Stimulated activated CD8-positive, alpha-beta memory T cell treated with anti-CD3 and anti-CD28 coated beads, Interleukin-7, amount 100 ng/mL, for 1 hour (primary cell): ENCODE results near the gene CIBAR2.
"Not testable (repeated sequence)": the region's sequence is repeated elsewhere in the genome, so short reads cannot be mapped to it uniquely, and the experiment has no call there.

Experiments
- DNase-seq, 2 donors: peaks; one replicate each; pipeline ENCODE4 v3.0.0-alpha.2; 2020; ENCODE audit warnings: low read depth in 2 of 2

Gene CIBAR2

GRCh38 chr16:85062845-85063244, 49.4 kb downstream of the CIBAR2 start:
- no peak for DNase-seq

DNA sequence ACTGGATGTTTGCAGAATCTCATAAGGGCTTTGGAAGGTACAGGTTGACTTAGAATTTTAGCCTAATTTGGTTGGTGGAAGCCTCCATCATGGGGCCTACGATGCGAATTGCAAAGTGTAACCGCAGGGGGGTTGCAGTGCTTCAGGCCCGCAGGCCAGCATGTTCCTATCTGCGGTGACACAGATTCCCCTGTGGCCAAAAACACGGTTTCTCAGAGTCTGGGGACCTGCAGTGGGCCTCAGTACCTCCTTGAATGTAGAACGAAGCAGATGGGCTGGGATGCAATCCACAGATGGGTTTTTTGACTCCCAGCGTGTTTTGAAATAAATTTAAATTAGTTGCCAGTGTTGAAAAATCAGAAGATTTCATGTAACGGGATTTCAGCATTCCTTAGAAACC, 49.9 kb downstream of the CIBAR2 start:
- DNase-seq = no peak

- no peak for DNase-seq
Observed at GRCh38 chr16:85061566-85061965, 50.7 kb downstream of the CIBAR2 start.

DNA sequence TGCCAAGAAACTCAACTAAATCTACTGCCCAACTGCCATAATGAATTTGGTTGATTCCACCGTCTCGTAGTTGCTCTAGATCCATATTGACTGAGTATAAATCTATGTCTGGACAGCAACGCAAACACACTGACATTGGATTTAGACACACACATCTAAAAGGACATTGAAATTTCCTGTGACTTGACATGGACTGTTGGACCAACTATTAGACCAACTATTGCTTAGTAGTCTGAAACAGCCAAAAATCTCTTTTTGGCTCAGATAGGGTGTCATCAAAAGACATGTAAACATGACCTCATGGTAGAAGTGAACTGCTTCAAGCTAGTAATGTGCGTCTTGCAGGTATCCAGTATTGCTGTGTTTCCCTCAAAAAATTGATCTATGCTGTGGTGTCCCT, 53.4 kb downstream of the CIBAR2 start:
- no peak for DNase-seq

DNA sequence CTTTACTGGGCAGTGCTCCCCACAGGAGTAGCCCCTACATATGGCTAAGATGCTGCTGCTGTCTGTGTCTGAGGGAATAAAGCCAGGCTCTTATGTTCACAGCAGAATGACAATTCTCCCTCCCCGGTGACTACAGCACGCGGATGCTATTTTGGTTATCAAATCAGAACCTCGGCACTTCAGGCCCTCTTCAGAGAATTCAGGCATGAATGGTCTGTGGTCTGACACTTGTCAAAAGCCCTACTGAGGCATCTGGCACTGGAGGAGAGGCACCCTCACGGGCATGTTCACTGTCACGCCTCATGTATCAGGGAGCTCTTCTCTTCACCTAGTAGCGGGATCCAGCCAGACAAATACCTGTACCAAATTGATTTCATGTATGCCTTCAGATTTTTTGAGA, 54.3 kb downstream of the CIBAR2 start:
- DNase-seq = no peak

DNA sequence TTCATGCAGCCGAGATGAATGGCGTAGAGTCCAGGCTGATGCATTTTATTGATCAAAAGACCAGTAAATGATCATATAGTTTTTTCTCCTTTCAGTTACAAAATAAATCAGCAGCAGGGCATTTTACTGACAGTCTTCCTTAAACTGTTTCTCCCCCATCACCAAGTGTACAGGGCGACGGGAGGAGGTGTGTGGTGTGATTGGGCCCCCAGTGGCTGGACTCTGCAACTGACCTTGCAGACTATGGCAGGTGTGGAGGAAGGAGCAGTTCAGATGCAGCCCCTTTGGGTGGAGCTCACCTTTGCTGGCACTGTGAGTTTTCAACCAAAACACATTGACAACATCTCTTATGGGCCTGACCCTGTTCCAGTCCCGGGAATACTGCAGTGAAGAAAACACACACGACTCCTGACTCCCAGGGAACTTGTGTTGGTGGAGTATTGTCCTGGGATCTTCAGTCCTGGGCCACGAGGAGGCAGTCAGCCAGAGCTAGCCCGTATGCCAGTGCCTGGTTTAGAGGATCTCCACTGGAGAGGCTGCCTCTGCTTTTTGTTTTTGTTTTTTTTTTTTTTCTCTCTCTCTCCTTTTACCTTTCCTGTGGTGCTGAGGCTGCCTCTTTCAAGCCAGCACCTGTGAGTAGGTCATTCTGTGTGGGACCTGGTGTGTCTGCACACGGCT, 54.9 kb downstream of the CIBAR2 start:
- no peak for DNase-seq

- no peak for DNase-seq
Observed at GRCh38 chr16:85056211-85056748, 56.0 kb downstream of the CIBAR2 start.

DNA sequence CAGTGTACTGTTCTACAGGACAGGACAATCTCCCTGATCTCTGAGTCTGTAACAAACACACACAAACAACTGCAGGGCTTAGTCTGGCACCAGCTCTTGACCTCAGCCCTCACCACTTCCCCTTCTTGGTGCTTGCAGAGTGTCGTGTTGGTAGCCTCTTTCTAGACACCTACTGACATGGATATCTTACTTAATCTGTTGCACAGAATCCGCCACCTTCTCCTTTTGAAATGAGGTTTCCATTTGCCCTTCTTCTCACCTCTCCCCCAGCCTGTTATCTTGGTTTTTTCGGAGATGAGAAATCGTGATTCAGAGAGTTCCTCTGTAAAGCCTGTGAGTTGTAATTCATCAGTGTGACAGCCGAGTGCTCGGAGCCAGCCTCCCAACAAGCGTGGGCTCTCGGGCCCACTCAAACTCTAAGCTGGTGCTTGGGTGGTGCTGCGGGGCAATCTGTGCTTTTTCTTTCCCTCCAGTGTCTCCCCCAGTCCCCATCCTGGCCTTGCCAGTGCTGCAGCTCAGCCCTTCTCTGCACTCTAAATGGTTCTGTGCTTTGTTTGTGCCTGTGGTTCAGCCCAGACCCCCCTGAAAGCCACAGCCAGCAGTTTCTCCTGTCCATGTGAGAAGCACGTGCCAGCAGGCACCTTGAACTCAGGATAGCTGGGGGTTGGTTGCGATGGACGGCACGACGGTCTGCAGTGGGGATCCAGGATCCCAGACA, 56.6 kb downstream of the CIBAR2 start:
- peak; percentile 39 to 45 for DNase-seq

GRCh38 chr16:85054948-85055492, 57.3 kb downstream of the CIBAR2 start:
- DNase-seq = no peak

- DNase-seq = not testable (repeated sequence)
Observed at GRCh38 chr16:85054321-85054720, 58.0 kb downstream of the CIBAR2 start.

DNA sequence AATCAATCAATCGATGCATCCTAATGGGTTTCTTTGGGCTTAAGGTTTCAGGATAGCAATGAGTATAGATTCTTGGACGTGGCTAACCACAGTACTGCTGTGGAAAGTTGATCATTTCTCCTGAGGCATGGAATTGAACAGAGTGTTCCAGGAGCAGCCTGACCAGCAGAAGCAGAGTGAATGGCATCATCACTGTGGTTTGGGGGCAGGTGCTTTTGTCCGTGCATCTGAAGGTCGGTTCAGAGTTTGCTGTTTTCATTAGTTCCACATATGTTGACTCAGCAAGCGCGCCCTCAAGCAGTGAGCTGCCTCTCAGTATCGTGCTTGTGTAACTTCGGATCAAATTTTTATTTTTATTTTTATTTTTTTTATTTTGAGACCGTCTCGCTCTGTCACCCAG, 59.7 kb downstream of the CIBAR2 start:
- DNase-seq = no peak

DNA sequence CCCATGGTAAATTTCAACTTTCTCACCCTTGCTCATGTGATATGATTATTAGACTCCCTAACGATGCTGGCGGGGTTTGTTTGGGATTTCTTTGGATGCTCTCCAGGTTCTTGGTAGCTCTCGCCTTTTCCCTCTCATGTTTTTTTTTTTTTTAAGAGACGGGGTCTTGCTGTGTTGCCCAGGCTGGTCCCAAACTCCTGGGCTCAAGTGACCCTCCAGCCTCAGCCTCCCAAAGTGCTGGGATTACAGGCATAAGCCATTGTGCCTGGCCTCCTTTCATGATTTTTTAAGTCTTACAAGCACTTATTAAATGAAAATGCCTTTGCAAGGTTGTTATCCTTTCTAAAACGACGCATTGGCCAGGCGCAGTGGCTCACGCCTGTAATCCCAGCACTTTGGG, 60.6 kb downstream of the CIBAR2 start:
- DNase-seq = no peak

DNA sequence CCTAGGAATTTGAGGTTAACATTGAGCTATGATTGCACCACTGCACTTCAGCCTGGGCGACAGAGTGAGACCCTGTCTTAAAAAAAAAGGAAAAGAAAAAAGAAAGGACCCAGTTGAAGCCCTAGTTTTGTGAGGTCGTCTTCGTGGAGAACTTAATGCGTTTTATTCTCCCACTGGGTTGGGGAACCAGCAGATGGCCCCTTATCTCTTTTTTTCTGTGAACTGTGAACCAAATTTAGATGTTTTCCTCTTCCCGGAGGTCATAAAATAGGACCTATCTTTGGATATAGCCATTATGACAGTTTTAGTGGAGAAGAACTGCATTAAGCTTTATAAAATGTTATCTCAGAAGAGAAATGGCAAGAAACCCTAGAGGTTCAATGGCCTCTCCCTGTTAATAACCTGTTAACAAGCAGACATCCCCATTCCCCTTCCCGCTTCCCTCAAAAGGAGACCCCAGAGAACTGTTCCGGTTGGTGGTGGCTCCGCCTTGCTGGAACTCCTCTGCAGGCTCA, 61.1 kb downstream of the CIBAR2 start:
- no peak for DNase-seq

DNA sequence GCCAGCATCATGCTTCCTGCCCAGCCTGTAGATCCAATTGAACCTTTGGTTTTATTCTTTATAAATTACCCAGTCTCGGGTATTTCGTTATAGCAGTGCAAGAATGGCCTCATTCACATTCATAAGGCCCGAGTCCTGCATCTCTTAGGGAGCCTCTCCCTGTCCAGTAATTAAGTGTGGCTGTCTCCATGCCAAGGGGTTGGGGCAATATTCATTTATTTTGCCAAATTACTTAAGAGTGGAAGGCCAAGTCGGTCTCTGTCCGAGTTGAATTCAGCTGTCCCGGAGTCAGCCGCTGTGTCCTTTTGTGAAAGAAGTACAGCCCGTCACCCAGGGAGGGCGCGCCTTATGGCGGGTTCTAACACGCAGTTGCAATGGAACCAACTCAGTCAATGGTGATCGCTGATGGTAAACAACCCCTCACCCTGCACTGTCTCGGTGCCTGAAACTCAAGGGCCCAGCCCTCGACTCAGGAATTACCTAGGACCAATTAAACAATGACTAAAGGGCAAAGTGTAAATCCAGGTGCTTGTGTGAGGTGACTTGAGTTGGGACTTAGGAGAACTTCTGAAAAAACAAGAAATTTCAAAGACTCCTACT, 62.5 kb downstream of the CIBAR2 start:
- DNase-seq = no peak

DNA sequence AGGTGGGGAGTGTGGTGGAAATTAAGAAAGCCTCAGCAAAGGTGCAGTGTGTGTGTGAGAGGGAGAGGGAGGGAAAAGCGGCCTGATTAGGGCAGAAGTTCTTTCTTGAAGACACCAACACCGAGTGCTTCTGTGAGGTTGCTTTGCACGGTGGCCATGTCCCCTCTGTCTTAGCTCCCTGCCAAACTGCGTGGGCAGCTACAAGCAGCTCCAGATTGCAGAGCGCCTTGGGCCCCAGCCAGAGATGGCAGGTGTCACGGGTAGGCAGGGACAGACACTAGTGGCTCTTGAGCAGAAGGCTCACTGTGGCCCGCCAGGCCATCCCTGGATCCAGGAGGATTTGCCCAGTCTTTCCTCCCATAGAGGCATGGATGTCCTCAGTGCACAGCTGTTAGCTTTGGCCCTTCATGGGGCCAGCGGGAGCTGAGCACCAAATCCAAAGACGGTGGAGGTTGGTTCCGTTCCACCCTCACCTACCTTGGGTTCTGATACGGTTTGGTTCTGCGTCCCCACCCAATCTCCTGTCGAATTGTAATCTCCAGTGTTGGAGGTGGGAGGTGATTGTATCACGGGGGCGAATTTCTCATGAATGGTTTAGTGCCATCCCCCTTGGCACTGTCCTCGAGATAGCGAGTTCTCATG, 63.2 kb downstream of the CIBAR2 start:
- DNase-seq = no peak
